Activated naive CD4-positive, alpha-beta T cell treated with anti-CD3 and anti-CD28 coated beads, Interleukin-2, amount 50 U/mL, for 72 hours (primary cell): ENCODE measurements around the gene COA7. TPM values are rescaled to one million over a fixed set of nuclear protein-coding genes. Genes with fewer than 3 reads are reported as not detected.

Experiments
- ATAC-seq, 2 donors: fragments of 150-1000 bp; cut with Tn5 transposase; 2 replicates each; pipeline ENCODE4 v1.10.0; 2021; ENCODE audit warnings: mild to moderate bottlenecking in 2 of 2, moderate library complexity in 2 of 2
- DNase-seq, 2 donors: peaks; one replicate each; pipeline ENCODE4 v3.0.0; 2021 to 2022; ENCODE audit warnings: low spot score in 2 of 2
- H3K27ac Mint-ChIP-seq, 2 donors: one replicate each; pipeline ENCODE4 v1.8.0; 2022; ENCODE audit warnings: mild to moderate bottlenecking in 2 of 2, mixed read lengths in 2 of 2
- H3K36me3 Mint-ChIP-seq, 2 donors: one replicate each; pipeline ENCODE4 v1.8.0; 2022; ENCODE audit warnings: mixed read lengths in 2 of 2
- H3K9me3 Mint-ChIP-seq, 2 donors: one replicate each; pipeline ENCODE4 v1.8.0; 2022; ENCODE audit warnings: mixed read lengths in 2 of 2
- total RNA-seq, 2 donors: library from RNA; stranded (reverse); gene quantifications; one replicate each; pipeline ENCODE4 v1.2.3, GENCODE V29; 2022

COA7 gene
- total RNA-seq, 2 donors from 2014 or later: 16.1 to 21.0 TPM

DNA sequence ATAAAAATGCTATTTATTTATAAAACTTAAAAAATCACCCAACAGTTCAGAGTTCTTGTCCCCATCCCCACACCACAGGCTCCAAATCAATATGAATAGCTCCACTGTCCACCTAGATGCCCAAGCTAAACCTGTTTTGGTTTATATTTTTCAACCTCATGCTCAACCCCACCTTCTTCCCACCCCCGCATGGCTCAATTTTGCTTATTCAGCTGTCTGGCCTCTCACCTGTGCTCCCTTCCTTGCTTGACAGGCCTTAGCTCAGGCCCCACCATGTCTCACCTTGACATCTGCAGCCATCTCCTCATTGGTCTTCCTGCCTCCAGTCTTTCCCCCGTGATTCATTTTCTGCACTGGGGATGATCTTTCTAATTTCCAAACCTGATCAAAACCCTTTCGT is 17.8 kb downstream of the COA7 start:
- ATAC-seq: no peak
- DNase-seq: peak in 1 of 2 donors; percentile 23
- peak overlapping the region in 1 of 2 donors; percentile 20 for H3K27ac Mint-ChIP-seq
- H3K36me3 Mint-ChIP-seq: no peaks in the 10 kb centered on the region
- H3K9me3 Mint-ChIP-seq: no peaks in the 10 kb centered on the region

DNA sequence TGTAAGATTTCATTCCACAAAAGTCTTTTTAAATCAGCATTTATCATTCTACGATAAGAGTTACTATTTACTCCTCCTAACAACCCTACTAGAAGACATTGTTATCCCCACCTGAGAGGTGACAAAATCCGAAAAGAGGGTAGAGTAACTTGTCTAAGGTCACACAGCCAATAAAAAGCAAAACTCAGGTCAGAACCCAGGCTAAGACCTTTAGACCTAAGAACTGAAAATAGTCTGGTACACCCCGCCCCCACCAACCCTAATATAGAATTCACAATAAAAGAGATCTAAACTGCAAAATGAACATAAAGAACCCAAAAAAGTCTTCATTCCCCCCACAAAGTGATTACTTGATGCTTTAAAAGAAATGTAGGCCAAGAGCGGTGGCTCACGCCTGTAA is 18.6 kb downstream of the COA7 start:
- DNase-seq (no peak), ATAC-seq (no peak)
- no peaks in the 10 kb centered on the region for H3K9me3 Mint-ChIP-seq
- H3K36me3 Mint-ChIP-seq: no peaks in the 10 kb centered on the region
- peak overlapping the region in 1 of 2 donors; percentile 7 for H3K27ac Mint-ChIP-seq

DNA sequence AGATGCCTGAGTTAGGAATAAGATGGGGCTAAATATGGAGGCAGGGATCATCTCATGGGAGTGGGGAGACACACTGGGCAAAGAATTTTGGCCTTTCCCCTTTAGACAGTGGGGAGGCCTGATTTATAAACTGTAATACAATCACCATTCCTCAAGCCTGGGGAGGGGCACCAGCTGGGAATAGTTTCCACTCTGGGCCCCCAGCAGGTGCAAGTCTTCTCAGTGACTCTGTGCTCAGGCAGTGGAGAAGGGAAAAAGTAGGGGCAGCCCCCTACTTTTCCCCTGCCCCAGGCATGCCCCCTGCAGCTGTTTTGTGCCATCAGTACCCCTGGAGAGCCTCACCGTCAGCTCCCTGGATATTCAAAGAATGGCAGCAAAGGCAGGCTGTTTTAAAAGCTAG is 19.1 kb downstream of the COA7 start:
- ATAC-seq: no peak
- no peak for DNase-seq
- H3K36me3 Mint-ChIP-seq: no peaks in the 10 kb centered on the region
- no peaks in the 10 kb centered on the region for H3K9me3 Mint-ChIP-seq
- peak overlapping the region; percentile 7 to 25 for H3K27ac Mint-ChIP-seq

DNA sequence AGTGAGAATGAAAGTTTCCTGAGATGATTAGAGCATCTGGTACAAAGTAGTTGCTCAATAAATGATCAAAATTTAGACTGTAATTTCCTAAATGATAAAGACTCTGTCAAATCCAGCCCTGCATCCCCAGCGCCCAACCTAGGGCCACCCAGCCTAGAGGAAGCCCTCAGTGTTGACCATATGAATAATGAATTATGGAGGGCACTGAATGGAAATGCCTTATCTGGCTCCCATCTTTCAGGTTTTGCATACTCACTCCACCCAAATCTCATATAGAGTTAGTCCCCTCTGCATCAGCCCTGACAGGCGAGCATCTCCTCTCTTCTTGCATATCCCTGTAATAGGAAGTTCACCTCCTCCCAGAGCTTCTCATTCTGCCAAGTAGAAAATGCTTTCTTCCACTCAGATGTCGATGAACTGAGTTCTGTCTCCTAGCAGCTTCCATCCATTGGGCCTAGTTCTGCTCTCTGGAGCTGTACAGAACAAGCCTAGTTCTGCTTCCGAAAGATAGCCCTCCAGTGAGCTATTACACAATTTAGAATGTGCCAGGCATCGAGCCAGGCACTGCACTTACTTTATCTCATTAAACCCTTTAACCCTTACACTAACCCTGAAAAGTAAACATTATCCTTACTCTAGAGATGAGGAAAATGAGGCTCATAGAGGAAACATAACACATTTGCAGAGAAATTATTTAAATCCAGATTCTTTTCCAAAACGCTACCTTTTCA is 20.9 kb downstream of the COA7 start:
- Mint-ChIP-seq H3K27ac (peak overlapping the region in 1 of 2 donors; percentile 27), H3K36me3 (no peaks in the 10 kb centered on the region), H3K9me3 (no peaks in the 10 kb centered on the region)
- ATAC-seq (no peak), DNase-seq (peak in 1 of 2 donors; percentile 4)

DNA sequence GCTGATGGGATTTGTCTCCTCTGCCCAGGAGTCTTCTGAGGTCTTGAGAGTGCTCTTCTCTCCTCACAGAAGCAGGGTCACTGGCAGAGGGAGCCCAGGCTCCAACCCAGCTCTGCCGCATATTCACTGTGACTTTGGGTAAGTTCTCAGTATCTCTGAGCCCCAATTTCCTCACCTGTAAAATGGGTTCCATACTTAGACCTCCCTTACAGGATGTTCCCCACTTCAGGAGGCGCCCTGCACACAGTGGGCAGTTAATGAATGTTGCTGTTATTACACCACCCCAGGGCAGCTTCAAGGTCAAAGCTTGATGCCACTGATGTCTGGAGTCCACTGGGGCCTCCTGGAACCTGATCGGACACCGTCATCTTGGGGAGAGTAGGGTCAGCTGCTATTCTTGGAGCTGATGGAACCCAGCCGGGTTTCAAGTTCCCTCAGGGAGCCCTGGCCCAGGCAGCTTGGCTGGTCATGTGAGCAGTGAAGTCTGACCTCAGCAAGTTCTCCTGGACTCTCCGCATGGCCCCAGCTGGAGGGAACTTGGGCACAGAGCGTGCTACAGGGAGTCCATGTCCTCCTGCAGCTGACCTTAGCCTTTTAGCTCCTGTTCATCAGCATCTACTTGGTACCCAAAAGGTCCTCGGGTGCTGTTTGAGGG is 21.8 kb downstream of the COA7 start:
- ATAC-seq (no peak), DNase-seq (peak in 1 of 2 donors; percentile 1)
- H3K27ac Mint-ChIP-seq: no peak overlapping the region
- H3K36me3 Mint-ChIP-seq: no peaks in the 10 kb centered on the region
- H3K9me3 Mint-ChIP-seq: no peaks in the 10 kb centered on the region

DNA sequence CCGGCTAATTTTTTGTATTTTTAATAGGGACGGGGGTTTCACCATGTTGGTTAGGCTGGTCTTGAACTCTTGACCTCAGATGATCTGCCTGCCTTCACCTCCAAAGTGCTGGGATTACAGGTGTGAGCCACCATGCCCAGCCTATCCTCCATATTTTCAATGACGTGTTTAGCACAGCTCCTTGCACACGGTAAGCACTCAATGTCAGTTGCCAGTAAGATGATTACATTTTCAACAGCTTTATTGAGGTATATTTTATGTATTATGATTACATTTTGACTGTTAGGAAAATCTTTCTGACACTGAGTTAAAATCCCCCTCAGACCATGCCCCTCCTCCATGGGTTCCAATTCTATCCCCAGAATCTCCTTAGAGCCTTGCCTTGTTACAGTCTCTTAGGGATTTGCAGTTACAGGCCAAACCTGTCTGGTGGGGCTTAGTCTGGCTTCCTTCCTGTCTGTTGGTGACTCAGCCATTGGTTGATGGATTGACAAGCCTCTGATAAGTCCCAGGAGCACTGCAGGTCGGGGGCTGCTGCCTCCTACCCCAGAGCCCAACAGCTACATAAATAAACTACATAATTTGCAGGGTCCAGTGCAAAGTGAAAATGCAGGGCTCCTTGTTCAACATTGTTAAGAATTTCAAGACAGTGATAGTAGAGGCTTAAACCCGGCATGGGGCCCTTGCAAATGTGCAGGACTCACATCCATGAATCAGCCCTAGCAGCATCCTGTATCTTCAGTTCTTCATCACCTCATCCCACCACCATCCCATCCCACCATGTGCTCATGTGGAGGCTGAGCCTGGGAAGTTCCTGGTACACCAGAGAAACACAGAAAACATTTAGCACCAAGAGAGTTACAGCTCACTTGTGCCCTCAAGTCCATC is 23.4 kb downstream of the COA7 start:
- H3K36me3 Mint-ChIP-seq: no peaks in the 10 kb centered on the region
- DNase-seq (no peak), ATAC-seq (no peak)
- peak overlapping the region; percentile 30 to 41 for H3K27ac Mint-ChIP-seq
- no peaks in the 10 kb centered on the region for H3K9me3 Mint-ChIP-seq

DNA sequence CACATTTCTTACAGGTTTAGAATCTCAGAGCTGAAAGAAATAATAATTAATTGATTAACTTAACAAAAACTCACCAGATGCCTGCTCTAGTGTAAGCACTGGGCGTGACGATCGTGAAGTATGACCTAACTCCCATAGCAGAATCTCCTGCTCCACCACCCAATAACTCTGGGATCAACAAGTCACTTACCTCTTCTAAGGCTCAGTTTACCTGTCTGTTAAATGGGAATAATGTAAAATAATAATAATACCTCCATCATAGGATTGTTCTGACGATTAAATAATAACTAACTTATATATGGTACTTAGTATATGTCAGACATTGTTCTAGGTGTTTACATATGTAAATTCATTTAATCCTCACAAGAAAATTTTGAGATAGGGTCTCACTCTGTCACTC is 24.6 kb downstream of the COA7 start:
- Mint-ChIP-seq H3K9me3 (no peaks in the 10 kb centered on the region), H3K36me3 (no peaks in the 10 kb centered on the region), H3K27ac (no peak overlapping the region)
- ATAC-seq (no peak), DNase-seq (no peak)

DNA sequence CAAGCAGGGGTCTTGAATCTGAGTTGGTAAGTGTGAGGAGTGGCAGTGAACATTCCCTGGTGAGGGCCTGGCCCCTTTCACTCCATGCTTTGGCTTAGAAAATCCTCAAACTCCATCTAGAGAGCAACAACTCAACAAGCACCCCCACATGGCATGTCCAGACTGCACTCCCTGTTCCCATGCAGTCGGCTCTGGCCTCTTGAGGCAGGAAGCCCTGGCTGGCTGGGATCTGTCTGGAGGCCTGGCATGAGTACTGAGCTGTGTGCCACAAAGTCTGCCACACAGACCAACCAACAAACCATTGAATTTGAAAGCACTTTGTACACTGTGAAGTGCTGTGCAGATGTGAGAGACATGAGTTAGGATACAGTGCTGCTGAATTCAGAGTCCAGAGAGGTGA is 25.2 kb downstream of the COA7 start:
- Mint-ChIP-seq H3K9me3 (no peaks in the 10 kb centered on the region), H3K27ac (no peak overlapping the region), H3K36me3 (no peaks in the 10 kb centered on the region)
- ATAC-seq (no peak), DNase-seq (no peak)

DNA sequence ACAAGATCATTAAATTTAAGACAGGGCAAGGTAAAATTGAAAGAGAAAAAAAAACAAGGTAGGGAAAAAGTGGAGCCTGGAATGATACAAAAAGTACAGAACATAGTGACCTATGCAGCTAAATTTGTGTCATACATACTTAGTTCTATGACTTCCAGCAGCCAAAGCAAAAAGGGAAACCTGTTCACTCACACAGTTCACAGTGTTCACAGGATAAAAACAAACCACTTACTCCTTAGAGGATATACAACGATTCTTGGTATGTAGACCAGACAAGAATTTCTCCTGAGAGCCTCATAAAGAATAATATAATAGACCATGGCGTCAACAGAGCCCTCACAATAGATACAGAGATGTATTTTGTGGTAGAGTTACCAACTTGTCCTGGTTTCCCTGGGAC is 27.5 kb downstream of the COA7 start:
- no peak for DNase-seq
- Mint-ChIP-seq H3K9me3 (no peaks in the 10 kb centered on the region), H3K36me3 (no peaks in the 10 kb centered on the region), H3K27ac (no peak overlapping the region)
- ATAC-seq: no peak

DNA sequence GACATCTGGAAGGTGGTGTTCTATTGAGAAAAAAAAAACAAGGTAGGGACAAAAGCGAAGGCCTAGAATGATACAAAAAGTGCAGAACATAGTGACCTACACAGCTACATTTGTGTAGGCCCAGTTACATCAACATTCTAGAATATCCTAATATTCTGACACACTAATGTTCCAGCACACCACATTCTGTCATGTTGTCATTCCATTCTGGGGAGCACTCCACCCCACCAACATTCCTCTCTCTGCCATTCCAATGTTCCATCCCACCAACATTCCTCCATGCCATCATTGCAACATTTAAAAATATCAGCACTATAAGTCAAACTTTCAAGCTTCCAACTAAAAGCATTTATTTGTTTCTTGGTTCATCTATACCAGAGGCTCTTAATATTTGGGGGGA is 28.5 kb downstream of the COA7 start:
- Mint-ChIP-seq H3K9me3 (no peaks in the 10 kb centered on the region), H3K36me3 (no peaks in the 10 kb centered on the region), H3K27ac (no peak overlapping the region)
- ATAC-seq (no peak), DNase-seq (no peak)

DNA sequence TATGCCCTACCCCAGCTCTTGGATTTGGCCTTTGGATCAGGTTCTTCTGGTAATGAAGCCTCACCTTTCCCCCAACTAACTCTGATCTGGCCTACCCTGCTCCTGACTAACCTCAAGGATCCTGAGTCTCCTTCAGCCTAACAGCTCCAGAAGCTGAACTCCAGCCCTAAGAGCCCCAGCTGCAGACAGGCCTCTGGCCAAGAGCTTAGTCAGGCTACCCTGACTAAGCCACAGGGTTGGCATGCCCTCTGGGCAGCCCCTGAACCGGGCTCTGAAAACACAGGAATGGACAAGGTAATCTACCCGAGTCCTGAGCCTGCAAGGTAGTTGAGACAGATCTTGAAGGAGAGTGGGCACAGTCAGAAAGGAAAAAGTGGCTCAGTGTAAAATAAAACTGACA is 29.4 kb downstream of the COA7 start:
- Mint-ChIP-seq H3K9me3 (no peaks in the 10 kb centered on the region), H3K27ac (peak overlapping the region; percentile 30 to 41), H3K36me3 (no peaks in the 10 kb centered on the region)
- ATAC-seq (no peak), DNase-seq (no peak)

DNA sequence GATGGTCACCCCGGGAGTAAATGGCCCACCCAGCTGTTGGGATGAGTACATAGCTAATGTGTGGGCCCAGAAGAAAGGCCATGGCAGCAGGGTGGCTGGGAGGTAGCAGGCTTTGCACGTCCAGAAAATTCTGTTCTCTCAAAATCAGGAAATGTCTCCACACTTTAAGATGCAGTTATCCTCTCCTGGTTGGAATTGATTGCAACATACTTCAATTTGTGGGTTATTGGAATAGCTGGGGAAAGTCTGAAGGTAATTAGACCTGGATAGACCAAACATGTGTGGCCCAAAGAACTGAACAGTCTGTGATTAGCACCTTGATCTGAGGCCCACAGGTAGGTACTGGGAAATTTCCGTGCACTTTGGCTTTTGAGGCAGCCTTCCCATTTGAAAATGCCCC is 30.2 kb downstream of the COA7 start:
- Mint-ChIP-seq H3K27ac (peak overlapping the region in 1 of 2 donors; percentile 74), H3K9me3 (no peaks in the 10 kb centered on the region)
- ATAC-seq: no peak

DNA sequence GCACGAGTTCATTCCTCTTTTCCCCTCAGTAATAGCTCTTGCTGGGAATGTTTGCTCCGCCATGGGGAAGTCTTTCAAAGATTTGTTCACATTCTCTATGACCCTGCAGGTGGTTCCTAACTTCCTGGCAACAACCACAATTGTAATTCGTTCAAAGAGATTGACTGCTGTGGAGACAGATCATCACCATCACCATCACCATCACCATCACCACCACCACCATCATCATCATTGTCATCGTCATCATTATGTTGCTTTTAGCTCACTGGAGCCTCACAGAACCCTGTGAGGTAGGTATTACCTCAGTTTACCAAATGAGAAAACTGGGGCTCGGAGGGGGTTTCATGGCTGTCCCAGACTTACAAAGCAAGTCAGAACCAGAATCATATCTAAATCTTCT is 30.9 kb downstream of the COA7 start:
- Mint-ChIP-seq H3K36me3 (no peaks in the 10 kb centered on the region), H3K9me3 (no peaks in the 10 kb centered on the region), H3K27ac (no peak overlapping the region)
- no peak for ATAC-seq
- DNase-seq: no peak

More for the DNA sequence above, 30.2 kb downstream of the COA7 start:
- DNase-seq: no peak
- H3K36me3 Mint-ChIP-seq: no peaks in the 10 kb centered on the region

DNA sequence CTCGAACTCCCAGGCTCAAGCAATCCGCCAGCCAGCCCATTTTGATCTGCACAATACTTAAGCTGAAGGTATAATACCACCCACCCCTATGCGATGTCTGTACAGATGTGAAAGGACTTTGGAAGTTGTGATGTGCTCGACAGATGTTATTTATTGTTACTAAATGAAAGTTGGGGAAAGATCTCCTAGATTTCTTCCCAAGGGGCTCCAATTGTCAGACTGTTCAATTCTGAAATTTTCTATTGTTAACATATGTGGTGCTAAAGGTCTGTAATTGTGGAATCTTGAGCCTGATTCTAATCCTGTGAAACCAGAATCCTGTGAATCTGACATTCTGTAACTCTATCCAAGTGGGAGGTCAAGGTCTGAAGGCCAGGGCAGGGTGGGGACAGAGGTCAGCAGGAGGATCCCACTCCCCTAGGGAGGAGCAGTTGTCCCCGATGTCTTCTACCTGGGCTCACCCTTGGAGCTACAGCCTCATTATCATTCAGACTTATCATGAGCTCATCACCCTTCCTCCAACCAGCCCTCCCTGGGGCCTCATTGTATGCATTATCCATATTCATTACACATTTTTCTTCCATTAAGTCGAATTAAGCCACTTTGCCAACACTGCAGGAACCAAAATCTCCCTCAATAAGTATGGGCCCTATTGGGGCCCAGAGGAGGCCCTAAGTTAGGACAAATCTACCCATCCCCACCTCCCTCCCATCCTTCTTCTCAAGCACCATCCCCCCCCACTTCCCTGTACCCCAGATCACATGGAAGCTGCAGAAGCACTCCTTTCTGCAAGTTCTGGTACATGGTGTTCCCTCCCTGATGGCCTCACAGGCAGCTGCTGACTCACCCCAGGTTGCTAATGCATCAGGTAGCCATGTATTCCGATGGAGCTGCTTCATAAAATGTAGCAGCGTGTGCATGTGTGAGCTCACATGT is 32.9 kb downstream of the COA7 start:
- H3K36me3 Mint-ChIP-seq: no peaks in the 10 kb centered on the region

DNA sequence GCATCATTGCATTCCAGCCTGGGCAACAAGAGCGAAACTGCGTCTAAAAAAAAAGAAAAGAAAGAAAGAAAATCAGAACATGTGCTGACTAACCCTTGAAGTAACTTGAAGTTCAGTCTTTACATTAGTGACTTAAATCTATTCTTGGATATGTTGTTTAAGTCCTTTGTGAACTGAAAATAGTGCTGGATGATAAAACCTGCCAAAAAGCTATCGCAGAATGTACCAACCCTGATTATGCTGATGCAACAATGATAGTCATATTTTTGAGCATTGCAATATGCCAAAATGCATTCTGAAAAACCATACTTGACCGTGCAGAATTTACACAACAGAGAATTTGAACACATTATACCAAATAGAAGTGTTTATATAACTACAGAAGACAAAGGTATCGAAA is 34.4 kb downstream of the COA7 start:
- H3K27ac Mint-ChIP-seq: peak overlapping the region; percentile 22 to 67
- ATAC-seq (no peak), DNase-seq (no peak)
- no peaks in the 10 kb centered on the region for H3K36me3 Mint-ChIP-seq
- H3K9me3 Mint-ChIP-seq: no peaks in the 10 kb centered on the region

More for the DNA sequence above, 32.9 kb downstream of the COA7 start:
- no peak for ATAC-seq
- no peak for DNase-seq
- H3K27ac Mint-ChIP-seq: peak overlapping the region in 1 of 2 donors; percentile 45
- no peaks in the 10 kb centered on the region for H3K9me3 Mint-ChIP-seq

DNA sequence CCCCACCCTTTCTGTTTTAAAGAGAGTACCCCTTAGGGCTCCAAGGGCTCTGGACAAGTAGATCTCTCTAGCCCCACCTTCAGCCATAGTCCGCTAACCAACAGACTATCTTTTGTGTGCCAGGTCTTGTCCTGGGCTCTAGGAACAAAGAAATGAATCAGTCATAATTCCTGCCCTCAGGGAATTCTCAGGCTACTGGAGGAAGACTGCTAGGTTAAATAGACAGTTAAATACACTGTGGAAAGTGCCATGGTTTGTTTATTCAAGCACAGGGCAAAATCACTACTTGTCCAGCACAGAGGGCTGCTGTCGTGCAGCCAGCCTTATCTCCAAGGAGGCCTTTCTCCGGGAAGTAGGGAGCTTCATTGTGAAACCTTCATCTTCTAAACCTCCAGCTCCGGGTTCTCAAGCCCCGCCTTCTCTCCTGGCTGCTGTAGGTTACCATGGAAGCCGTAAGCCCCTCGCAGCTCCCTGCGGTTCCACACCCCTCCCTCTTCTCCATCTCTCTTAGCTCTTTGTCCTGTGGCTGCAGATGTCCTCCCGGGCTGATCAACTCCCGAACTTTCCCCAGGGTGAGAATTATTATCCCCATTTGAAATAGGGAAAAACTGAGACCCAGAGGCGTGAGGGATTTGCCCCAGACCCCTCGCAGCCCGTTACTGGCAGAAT is 35.4 kb downstream of the COA7 start:
- ATAC-seq: no peak
- DNase-seq: no peak
- Mint-ChIP-seq H3K27ac (peak overlapping the region in 1 of 2 donors; percentile 67), H3K9me3 (no peaks in the 10 kb centered on the region), H3K36me3 (no peaks in the 10 kb centered on the region)
